Head of caudate nucleus (tissue), 42 donors: Measurements from ENCODE around the gene RSKR.
"Not testable (repeated sequence)": the region's sequence is repeated elsewhere in the genome, so short reads cannot be mapped to it uniquely, and the experiment has no call there.

Source experiments
- DNase-seq, 42 donors: peaks; one replicate each; pipeline versions ENCODE4 v3.0.0 to v3.0.0-alpha.2; 2020 to 2021; ENCODE audit warnings: mixed read lengths in 7 of 42
- intact Hi-C: fragments of 100-400 bp; cut with DNase I; formaldehyde crosslinking; loops from one replicate; pipeline ENCODE4 v1.15.0; 2022

The RSKR gene

DNA sequence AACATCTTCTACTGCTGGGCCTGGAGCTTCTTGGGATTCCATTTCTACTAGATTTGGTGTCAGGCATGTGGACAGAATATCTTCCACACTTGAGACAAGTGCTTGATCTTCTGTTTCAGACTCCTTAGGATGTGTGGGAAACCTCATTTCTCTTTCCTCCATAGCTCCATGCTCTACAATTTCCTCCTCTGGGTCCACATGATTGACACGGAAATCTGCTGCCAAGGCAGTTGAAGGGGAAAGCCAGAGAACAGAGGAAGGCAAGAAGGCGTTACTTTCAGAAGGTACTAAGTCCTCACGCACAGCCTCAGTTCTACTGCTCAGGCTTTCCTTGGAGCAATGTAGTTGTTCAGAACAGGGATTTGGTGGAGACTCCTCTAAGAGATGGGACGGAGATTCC is 21.7 kb downstream of the RSKR start:
- intact Hi-C loops = no loop called here
- DNase-seq = no peak

GRCh38 chr17:28585851-28586250 is 28.1 kb downstream of the RSKR start:
- intact Hi-C loops = no loop called here
- no peak for DNase-seq

- DNase-seq = no peak
- intact Hi-C loops = no loop called here
These were observed 29.6 kb downstream of the RSKR start for GRCh38 chr17:28584434-28584833.

- intact Hi-C loops = no loop called here
- DNase-seq = no peak
These were observed 31.5 kb downstream of the RSKR start for GRCh38 chr17:28582513-28582912.

DNA sequence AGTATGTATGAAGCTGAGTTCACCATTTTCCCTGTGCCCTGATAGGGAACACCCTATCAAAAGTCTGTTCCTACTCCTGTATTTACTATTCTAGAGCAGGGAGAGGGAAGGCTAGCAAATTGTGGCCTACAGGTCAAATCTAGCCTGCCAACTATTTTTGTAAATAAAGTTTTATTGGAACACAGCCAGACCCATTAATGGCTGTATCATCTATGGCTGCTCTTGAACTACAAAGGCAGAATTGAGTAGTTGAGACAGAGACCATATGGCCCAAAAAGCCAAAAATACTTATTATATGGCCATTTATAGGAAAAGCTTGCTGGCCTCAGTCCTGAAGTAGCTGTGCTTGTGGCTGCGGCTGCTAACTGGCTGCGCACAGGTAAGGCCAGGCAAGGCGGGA is 33.0 kb downstream of the RSKR start:
- intact Hi-C loops = no loop called here
- DNase-seq = no peak

- no peak for DNase-seq
- intact Hi-C loops = no loop called here
These were observed 34.5 kb downstream of the RSKR start for GRCh38 chr17:28579526-28579925.

GRCh38 chr17:28578246-28579195 is 35.5 kb downstream of the RSKR start:
- intact Hi-C loops = no loop called here
- DNase-seq = no peak

GRCh38 chr17:28577466-28577824 is 36.5 kb downstream of the RSKR start:
- no peak for DNase-seq
- intact Hi-C loops = no loop called here

GRCh38 chr17:28576758-28577465 is 37.1 kb downstream of the RSKR start, which contains the start of gene ALDOC:
Gene ALDOC (minus strand): TSS chr17:28576895. CDS start chr17:28575532, 1,363 bp downstream.
- intact Hi-C loops = no loop called here
- peak; percentile 93 to 99 (median 97) for DNase-seq

DNA sequence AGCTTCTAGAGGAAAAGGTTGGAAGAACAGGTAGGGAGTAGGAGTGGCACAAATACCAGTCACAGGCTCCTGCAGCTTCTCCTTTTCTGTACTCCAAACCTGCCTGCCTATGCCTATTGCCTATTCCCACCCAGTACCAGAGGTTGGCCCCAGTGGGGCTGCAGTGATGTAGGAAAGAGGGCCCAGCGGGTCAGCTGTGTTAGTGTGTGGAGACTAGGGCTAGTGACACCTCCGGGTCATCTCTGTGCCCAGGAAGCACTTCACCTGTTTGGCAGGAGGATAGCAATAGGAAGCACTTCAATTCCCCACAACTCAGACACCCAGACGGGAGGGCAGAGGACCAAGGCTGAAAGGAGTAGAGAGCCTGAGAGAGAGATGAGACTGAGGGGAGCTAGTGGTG is 38.0 kb downstream of the RSKR start:
- DNase-seq, intact Hi-C loops: not testable (repeated sequence)

GRCh38 chr17:28575126-28575795 is 38.7 kb downstream of the RSKR start:
- peak in 38 of 42 donors; percentile 19 to 78 (median 51) for DNase-seq
- intact Hi-C loops = no loop called here

- intact Hi-C loops = no loop called here
- no peak for DNase-seq
These were observed 39.5 kb downstream of the RSKR start for GRCh38 chr17:28574526-28574925.

DNA sequence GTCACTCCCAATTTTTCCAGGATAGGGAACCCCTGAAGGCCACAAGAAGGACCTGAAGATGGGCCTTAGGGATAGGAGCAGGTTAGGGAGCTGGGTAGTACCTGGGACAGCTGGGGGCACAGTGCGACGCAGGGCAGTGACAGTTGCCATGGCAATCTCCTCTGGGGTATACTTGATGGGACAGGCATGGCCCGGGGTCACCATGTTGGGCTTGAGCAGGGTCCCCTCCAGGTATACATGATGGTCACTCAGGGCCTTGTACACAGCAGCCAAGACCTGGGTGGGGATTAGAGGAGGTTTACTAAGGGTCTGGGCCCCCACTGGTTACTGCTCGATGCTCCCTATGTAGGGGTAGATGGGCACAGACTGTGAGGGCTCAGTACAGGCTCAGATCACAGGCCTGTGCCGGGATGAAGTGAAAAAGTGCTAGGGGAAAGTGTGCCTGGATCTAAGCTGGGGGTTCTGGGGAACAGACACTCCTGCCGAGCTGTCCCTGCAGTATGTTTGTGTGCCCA is 40.0 kb downstream of the RSKR start:
- intact Hi-C loops = no loop called here

GRCh38 chr17:28573521-28573920 is 40.5 kb downstream of the RSKR start:
- no peak for DNase-seq
- intact Hi-C loops = no loop called here

More for the DNA sequence above, 40.0 kb downstream of the RSKR start:
- no peak for DNase-seq

DNA sequence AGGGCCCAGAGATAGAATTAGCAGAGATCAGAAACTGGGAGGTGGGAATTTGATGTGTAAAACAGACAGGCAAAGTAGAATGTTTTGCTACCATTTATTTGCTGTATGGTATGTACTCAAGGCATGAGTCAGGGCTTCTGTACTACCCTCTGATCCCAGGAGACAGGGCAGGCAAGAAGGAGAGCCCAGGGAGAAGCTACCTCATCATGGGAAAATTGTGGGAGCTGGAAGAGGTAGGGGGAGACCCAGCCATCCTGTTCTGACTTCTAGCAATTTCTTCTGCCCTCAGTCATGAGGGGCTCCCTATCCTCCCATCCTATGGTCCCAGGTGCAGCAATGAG is 41.0 kb downstream of the RSKR start:
- no peak for DNase-seq
- intact Hi-C loops = no loop called here

- DNase-seq = peak in 6 of 42 donors; percentile 7 to 50 (median 20)
- intact Hi-C loops = no loop called here
These were observed 41.5 kb downstream of the RSKR start for GRCh38 chr17:28572259-28573039.

GRCh38 chr17:28571361-28572122 is 42.4 kb downstream of the RSKR start, which contains the start of gene PIGS:
Gene PIGS (minus strand): TSS chr17:28571524. CDS start chr17:28571496, 28 bp downstream.
- peak; percentile 94 to 99 (median 98) for DNase-seq

More at GRCh38 chr17:28571361-28572122, 42.4 kb downstream of the RSKR start, which contains the start of gene PIGS:
- intact Hi-C loops = no loop called here
